ENCODE data around the gene CCR2.
"Not testable (repeated sequence)": the region's sequence is repeated elsewhere in the genome, so short reads cannot be mapped to it uniquely, and the experiment has no call there.

Gene CCR2

DNA sequence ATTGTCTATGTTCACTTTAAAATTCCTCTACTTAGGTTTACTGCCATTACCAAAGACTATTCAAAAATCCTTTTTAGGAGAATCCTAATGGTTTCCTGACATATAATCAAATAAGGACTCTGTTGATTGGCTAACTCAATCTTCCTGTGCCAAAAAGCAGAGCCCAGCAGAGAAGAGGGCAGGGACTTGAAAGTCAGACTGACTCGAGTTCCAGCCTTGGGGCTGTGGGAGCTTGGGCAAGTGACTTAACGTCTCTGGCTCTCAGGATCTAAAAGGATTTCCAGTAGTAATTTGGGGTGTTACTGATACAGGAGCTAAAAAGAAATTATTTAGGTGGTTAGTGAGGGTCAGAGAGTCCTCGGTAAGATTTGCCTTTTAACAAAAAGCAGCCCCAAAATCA, 27.7 kb downstream of the CCR2 start:
- peak; percentile 20 for DNase-seq

DNA sequence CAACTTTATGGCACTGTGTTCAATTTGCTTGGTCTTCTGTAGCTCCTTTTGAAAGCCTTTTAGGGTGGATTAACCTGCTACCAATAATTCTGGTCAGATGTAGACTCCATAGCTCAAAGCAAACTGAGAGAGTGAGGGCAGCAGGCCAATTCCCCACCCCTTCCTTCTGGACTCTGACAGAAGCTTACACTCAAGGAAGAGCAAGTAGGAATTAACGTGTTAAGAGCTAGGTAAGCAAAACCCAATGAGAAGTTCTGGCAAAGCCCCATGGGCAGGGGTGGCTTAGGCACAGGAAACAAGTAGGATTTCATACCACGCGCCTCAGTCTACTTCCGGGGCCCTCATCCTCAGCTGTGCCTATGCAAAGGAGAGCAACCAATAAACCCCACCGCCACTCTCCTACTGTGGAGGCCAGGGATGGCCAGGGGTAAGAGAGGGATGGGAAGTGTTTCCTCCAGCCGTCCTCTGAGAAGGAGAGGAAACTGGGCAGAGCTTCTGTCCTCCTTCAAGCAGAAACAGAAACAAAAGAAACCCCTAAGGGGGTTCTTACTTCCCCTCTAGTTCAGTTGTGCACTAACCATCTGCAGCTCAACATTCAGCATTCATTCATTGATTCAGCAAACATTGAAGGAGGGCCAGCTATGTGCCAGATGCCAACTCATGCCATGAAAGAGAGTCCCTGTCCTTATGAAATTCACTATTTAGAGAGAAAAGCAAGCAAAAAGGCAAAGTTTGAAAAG, 29.5 kb downstream of the CCR2 start:
- no peak for DNase-seq

DNA sequence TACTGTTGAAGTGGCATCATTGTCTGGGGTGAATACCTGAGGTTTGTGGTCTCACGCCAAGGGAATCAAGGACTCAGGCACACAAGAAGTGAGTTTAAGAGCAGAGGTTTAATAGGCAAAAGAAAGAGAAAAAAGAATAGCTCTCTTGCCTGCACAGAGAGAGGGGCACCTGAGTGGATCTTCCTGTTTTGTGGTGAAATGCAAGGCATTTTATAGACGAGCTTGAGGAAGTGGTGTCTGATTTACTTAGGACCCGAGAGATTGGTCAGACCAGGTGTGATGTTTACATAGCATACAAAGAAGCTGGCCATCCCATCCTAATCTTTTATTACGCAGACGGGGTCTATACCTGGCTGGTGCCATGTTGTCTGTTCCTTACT, 30.0 kb downstream of the CCR2 start:
- DNase-seq, result no peak

DNA sequence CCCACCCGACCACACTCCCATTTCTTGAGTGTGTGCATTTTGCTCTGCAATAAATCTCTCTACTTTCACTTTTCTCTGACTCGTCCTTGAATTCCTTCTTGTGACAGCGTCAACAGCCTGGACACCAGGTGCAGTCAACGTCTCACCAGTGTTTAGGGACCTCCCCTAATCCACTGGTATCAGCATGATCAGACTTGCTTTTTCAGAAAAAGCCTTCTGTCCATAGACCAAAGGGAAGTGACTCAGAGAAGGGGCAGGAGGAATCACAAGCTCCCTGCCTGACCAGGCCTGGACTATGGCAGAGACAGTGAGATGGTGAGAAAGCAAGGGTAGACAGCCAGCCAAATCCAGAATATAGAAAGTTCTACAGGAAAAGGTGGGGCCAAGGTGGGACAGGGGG, 32.3 kb downstream of the CCR2 start:
- DNase-seq, result no peak

DNA sequence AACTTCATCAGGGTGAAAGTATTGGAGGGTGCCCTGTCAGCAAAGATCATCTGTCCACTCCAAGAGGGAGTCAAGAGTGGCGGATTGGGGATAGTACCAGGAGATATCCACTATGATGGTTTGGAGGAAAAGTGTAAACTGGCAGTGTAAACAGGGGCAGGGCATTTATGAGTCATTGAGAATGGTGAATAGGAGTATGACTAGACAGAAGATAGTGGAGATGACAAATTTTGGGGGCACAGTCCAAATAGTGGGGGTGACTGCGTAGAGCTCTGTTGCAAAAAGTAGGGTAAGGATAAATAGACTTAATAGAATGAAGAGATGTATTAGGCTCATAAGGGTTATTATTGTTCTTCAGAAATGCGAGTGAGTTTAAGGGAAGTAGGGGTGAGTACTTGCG, 34.9 kb downstream of the CCR2 start:
- not testable (repeated sequence) for DNase-seq

DNA sequence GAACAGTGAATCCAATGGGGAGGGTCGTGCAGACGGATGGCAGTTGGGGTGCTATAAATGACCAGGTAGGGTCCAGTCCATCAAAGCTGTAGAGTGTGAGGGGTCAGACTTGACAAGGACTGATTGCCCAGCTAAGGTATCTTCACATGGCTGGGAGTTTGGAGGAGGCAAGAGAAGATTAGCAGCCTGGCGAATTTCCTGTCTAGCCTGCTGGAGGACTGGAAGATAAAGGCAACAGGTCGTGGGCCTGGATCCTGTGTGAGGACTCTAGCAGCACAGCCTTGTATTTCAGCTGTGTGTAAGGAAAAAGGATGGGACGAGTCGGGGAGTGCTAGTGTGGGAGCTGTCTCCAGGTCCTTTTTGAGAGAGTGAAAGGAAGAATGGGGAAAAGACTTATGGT, 35.4 kb downstream of the CCR2 start:
- no peak for DNase-seq

DNA sequence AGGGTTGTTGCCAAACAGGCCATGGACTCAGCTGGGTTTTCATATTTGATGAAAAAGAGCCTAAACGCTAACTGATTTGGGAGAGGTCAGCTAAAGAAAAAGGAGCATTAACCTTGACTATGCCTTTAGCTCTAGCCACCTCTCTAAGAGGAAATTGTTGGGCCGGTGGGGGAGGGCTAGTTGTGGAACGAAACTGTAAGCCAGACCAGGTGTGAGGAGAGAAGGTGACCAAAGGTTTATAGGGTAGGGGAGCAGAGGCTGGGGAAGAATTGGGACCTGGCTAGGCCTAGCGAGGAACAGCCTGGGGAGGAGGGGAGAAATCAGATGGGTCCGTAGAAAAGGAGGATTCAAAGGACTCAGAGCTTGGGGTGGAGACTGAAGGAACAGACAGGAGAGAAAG, 37.6 kb downstream of the CCR2 start:
- not testable (repeated sequence) for DNase-seq

DNA sequence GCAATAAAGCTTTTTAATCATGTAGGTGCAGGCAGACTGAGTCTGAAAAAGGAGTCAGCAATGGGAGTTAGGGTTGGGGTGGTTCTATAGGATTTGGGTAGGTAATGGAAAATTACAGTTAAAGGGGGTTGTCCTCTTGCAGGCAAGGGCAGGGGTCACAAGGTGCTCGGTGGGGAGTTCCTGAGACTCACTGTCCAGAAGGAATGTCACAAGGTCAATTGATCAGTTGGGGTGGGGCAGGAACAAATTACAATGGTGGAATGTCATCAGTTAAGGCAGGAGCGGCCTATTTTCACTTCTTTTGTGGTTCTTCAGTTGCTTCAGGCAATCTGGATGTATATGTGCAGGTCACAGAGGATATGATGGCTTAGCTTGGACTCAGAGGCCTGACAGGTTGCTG, 39.1 kb downstream of the CCR2 start:
- DNase-seq, result no peak

DNA sequence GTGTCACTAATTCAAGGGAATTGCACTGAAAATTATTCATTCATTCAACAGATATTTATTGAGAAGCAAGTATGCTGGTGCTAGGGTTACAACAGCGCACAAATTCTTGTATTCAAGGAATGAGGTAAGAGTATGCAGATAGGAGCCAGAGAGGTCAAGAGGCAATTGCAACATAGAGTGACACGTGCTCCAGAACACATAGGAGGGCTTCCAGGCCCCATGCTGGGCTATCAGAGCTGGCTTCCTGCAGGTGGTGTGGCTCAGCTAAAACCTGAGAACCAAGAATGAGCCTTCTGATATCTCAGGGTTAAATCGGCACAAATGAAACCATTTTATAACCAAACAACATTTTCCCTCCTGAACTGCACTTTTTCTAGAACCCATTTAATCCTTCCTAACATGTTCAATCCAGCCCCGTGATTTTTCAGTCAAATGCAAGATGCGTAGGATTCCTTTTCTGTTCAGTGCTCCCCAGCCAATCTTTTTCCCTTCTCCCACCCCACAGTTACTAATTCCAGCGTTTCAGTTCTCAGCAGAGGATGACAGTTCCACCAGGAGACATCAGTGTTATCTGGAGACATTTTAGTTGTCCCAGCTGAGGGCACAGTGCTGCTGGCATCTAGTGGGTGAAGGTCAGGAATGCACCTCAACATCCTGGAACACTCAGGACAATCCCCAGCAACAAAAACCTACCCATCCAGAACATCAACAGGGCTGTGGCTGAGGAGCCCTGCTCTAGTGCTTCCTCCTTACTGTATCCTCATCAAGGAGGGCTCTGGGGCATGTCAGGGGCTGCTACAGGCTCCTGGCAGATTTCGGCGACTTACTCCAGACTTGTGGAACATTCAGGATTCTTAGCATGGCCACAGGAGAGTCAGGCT, 39.9 kb downstream of the CCR2 start:
- no peak for DNase-seq

DNA sequence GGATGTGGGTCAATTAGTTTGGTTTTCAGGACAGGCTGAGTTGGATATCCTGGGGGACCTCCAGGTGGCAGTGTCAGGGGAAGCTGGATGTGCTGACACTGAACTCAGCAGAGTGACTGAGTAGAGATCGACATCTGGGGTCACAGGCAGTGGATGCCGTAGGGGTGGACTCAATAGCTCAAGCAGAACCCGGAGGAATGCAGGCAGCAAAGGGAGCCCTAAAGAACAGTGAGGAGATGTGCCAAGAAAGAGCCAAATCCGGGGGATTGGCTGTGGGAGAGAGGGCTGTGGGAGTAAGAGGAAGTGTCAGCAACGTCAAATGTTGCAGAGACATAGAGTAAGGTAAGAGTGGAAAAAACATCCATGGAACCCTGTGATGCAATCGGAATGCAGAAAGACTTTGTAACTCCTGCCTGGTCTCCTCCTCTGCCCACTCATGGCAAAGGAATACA, 41.3 kb downstream of the CCR2 start:
- DNase-seq, result no peak

DNA sequence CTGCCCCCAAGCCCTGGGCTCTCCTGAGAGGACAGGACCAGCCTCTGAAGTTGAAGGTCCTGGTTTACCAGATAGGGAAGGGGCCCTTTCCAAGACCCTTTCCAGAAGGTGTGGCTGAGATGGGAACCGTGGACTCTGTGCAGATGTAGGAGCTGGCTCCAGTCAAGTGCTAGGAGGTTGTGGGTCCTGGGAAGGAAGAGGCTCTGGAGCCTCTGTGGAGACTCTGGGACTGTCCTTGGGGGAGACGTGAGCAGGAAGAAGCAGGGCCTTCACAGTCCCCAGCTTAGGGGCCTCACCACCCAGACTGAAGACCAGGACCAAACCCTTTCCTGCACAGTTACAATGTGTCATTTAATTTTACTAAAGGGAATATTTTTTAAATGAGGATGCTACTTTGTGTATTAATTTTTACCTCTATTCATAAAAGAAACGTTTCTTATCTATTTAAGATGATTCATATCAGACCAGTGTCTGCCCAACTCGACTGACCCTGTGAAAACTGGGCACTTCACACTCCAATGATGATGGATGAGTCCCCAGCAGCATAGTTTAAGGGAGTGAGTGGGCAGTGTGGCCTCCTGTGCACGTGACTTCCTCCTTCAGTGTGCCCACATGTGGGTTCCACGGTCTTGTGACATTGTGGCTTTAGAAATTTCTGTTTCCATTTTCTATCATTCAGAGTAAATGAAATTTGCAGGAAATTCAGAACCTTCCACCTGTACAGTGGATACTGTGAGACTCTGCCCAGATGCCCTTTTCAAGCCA, 42.0 kb downstream of the CCR2 start:
- DNase-seq, result no peak

DNA sequence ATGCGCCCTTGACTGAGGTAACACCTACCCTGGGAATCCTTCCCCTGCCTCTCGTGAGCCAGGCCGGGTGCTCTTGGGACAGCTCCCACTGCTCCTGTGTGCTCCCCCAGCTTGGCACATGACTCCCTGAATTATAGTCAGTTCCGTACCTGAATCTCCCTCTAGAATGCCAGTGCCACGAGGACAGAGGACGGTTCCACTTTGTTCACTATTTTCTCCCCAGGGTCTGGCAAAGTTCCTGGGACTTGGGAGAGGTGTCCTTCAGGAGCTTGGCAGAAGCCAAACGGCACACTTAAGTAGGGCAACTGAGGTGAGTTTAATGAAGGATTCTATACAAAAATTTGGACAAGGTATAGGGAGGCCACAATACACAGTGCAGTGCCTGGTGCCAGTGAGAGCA, 43.2 kb downstream of the CCR2 start:
- no peak for DNase-seq

DNA sequence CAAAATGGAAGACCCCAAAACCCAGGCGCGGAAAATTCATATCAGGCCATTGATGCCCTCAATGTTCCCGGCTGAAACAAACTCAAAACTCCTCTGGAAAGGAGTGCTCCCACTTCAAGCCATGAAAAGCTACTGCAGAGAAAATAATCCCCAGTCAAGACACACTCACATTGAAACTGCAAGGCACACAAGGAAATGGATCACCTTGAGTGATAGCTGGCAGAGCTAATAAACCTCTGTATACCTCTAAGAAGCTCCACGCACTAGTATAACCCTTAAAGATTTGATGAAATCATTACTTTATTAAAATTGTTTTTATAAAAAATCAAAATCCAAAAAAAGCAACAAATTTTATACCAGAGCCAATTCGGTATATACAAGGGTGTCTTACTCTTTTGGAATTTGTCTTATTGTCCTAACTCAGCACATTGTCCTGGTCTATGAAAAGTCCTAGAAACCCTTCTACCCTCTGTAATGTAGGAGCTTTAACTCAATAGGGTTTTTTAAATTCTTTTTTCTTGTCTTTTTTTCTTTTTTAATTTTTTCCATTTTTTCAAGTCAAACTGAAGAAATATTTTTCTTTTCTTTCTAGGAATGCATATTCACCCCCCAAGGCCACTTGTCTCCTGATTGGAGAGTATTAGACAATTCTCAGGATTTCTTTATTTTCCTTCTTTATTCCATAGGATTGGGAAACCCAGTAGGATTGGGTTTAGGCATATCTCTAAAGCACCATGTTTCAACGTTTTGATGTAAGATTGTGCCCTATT, 44.5 kb downstream of the CCR2 start:
- DNase-seq, result no peak

DNA sequence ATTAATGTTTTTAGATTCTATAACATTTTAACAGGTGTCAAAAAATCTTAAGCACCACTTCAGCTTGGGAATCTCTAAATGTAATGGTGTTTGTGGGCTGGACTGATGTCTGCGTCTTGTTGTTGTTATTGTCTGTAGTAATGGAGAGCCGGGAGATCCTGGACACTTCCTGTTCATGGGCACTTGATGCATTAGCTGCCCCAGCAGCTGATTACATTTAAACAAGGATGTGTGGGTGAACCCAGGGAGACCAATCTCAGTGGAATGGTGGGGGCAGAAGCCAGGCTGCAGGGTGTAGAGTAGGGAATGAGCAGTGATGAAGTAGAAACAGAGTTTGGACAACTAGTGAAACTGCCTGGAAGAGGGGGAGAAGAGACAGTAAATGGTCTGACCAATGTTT, 45.2 kb downstream of the CCR2 start:
- DNase-seq, result no peak

DNA sequence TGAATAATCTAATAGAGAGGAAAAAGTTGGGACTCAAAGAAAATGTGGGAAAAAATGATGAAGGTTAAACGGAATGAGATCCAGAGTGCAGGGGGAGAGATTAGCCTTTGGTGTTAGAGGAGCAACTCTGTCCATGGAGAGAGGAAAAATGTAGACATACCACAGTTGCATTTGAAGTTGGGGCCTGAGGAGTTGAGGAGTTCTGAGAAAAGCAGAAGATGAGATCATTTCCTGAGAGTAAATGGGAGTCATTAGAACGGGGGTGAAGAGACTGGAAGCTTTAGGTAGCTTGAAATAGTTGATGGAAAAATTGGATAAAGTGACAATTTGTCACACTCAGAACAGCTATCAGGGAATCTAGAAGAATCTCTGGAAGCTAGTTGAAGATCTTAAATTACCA, 45.6 kb downstream of the CCR2 start:
- DNase-seq, result no peak

DNA sequence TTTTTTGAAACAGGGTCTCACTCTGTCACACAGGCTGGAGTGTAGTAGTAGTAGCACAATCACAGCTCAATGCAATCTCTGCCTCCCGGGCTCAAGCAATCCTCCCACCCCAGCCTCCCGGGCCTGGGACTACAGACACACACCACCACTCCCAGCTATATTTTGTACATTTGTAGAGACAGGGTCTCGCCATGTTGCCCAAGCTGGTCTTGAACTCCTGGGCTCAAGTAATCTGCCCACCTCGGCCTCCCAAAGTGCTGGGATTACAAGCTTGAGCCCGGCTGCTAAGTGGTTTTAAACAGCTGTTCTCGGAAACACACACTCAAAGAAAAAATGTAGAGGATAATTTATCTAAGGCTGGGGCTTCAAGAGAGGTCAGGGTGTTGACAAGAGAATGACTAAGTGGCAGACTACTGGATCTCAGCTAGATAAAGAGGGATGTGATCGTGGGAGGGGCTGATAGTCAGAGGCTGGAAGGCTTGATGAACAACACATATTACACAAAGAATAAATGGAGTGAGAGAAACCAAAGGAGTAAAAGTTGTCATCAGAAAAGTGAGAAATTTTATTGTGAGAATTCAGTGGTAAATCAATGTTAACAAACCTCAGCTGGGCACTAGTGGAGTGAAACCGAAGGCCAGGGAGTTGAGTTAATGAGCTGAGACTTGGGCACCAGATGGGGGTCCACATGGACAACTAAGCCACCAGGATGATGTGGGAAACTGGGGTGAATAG, 46.3 kb downstream of the CCR2 start:
- no peak for DNase-seq

DNA sequence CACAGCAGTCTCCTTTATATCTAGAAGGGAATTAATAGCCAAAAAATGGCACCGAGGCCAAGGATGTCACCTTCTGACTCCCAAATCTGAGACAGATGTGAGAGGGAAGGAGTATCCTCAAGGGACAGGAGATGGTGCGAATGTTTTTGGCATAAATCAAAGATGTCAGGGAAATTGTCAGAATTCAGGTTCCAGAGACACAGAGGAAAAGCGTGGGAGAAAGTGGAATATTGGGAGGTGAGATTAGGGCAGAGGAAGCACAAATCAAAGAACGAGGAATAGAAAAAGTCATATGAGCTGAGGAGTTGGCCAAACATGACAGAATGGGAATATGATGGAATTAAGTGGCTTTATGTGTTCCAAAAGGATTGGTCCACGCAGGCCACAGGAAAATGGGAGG, 46.9 kb downstream of the CCR2 start:
- DNase-seq, result no peak

DNA sequence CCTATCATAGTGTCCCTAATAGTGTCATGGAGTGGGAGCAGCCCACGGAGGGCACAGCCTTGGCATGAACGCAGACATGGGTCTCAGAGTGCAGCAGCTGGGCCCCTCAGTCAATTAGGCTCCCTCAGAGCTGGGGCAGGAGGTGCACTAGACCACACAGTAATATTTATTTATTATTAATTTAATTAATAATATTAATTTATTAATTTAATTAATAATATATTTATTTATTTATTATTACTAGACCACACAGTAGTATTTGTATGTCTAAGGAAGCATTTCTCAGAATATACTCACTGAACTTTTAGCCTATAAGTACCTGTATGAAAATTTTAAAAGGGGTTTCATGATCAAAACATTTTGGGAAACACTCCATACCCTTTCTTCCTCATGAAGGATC, 47.7 kb downstream of the CCR2 start:
- DNase-seq, result no peak

DNA sequence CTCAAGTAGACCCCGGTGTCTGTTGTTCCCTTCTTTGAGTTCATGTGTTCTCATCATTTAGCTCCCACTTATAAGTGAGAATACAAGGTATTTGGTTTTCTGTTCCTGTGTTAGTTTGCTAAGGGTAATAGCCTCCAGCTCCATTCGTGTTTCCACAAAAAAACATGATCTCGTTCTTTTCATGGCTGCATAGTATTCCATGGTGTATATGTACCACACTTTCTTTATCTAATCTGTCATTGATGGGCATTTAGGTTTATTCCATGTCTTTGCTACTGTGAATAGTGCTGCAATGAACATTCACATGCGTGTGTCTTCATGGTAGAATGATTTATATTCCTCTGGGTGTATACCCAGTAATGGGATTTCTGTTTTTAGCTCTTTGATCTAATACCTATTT, 49.0 kb downstream of the CCR2 start:
- not testable (repeated sequence) for DNase-seq

DNA sequence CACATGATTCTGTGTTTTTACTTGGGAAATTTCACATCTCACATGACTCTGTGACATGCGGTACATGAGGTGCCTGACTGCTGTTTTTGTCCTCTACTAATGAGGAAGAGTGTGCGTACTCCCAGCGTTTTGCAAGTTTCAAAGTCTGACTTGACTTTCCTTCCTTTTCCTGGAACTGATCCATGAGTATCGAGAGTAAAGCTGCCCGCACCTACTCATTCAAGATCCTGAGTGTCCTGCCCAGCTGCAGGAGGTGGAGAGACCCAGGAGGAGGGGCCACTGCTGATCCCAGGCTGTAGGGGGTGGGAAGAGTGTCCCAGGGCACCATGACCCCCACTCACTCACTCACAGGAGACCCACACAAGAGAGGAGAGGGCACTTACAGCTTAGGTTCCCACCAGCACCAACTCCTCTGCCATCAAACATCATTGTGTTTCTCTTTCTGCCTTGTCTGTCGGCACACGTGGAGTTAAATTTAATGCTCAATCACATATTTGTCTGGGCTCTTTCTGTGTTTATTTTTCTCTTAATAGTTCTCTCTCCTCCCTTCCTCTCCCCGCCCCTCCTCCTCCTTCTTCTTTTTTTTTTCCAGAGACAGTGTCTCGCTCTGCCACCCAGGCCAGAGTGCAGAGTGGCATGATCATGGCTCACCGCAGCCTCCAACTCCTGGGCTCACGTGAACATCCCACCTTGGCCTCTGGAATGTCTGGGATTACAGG, 51.5 kb downstream of the CCR2 start:
- DNase-seq, result no peak

DNA sequence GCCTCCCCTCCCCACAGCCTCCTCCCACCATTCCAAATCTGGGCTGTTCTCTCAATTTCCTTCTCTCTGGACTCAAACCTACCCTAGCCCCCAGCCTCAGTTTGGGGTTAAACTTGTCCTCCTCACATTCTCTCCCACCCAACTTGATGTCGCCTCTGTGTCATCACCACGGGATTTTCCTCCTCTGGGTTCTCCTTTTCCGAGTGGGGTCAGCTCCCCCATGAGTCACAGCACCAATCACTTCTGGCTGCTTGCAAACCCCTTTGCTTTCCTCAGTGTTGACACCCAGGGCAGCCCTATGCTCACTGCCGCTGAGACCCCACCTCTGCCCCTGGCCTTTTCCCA, 52.5 kb downstream of the CCR2 start:
- DNase-seq, result no peak
